Spleen (tissue), 11 donors: ENCODE data around the gene SLC41A3. TPM values are rescaled to one million over a fixed set of nuclear protein-coding genes. Genes with fewer than 3 reads are reported as not detected.

Source experiments
- DNase-seq: peaks from one replicate; pipeline ENCODE4 v3.0.0-alpha.2; 2020
- H3K27ac ChIP-seq, 8 donors: fragments of 200-600 bp; sonication (generic) in 7 of 8; 1 replicate in 4 of 8; 2 replicates in 4 of 8; pipeline versions ENCODE4 v1.5.0 to v1.8.0; 2016 to 2021; ENCODE audit warnings: inconsistent platforms in 4 of 8, mild to moderate bottlenecking in 4 of 8, moderate library complexity in 1 of 8
- H3K27me3 ChIP-seq, 7 donors: fragments of 200-600 bp; sonication (generic) in 6 of 7; replicated peaks in 1 of 7; 1 replicate in 4 of 7; 2 replicates in 3 of 7; pipeline versions ENCODE4 v1.5.0 to v1.8.0; 2016 to 2021; ENCODE audit warnings: inconsistent platforms in 3 of 7, mild to moderate bottlenecking in 1 of 7
- H3K36me3 ChIP-seq, 6 donors: fragments of 200-600 bp; sonication (generic) in 5 of 6; 1 replicate in 4 of 6; 2 replicates in 2 of 6; pipeline versions ENCODE4 v1.5.0 to v1.8.0; 2016 to 2021; ENCODE audit warnings: inconsistent platforms in 2 of 6
- H3K4me1 ChIP-seq, 6 donors: fragments of 200-600 bp; sonication (generic) in 5 of 6; 1 replicate in 3 of 6; 2 replicates in 3 of 6; pipeline versions ENCODE4 v1.5.0 to v1.8.0; 2016 to 2021; ENCODE audit warnings: inconsistent platforms in 3 of 6
- H3K4me3 ChIP-seq, 8 donors: fragments of 200-600 bp; sonication (generic) in 7 of 8; 1 replicate in 4 of 8; 2 replicates in 4 of 8; pipeline versions ENCODE4 v1.5.0 to v1.8.0; 2016 to 2021; ENCODE audit warnings: inconsistent platforms in 4 of 8, mild to moderate bottlenecking in 4 of 8, moderate library complexity in 2 of 8
- H3K9me3 ChIP-seq, 8 donors: fragments of 200-600 bp; sonication (generic) in 7 of 8; 1 replicate in 4 of 8; 2 replicates in 4 of 8; pipeline versions ENCODE4 v1.5.0 to v1.8.0; 2016 to 2021; ENCODE audit warnings: inconsistent platforms in 4 of 8
- CTCF ChIP-seq, 11 experiments: fragments of 200-600 bp in 7 of 11; fragments of 450-650 bp in 4 of 11; sonication (generic) in 4 of 11; IDR thresholded peaks in 8 of 11; conservative IDR thresholded peaks in 3 of 11; 1 replicate in 7 of 11; 2 replicates in 4 of 11; pipeline versions ENCODE4 v1.4.0 to v1.8.0; 2016 to 2021; ENCODE audit warnings: antibody characterized with exemption in 11 of 11, inconsistent platforms in 4 of 11, mild to moderate bottlenecking in 1 of 11
- POLR2A ChIP-seq, 3 donors: fragments of 450-650 bp; IDR thresholded peaks; one replicate each; pipeline ENCODE4 v1.5.1; 2017; ENCODE audit warnings: antibody characterized with exemption in 3 of 3, mild to moderate bottlenecking in 1 of 3
- POLR2AphosphoS5 ChIP-seq, 3 donors: sonication (generic); formaldehyde crosslinking; IDR thresholded peaks; one replicate each; pipeline ENCODE4 v1.5.1; 2017; ENCODE audit warnings: antibody characterized with exemption in 3 of 3
- WGBS, 5 donors: extraction: QIAGEN DNeasy Blood & Tissue Kit in 3 of 5; methylation state at CpG; one replicate each; pipeline versions ENCODE4 v1.1.5 to v1.1.7; 2013 to 2018; 5-methylcytosine and 5-hydroxymethylcytosine counted together
- intact Hi-C: fragments of 100-400 bp; cut with DNase I; formaldehyde crosslinking; loops from one replicate; pipeline ENCODE4 v1.15.0; 2023; ENCODE audit warnings: low total_unique reads
- polyA plus RNA-seq, 3 donors: library from polyadenylated mRNA; stranded (reverse); fragments of 200-250 nt; gene quantifications; one replicate each; pipeline ENCODE4 v1.2.1, GENCODE V29; 2013
- total RNA-seq, 7 donors: library from RNA; depleted of rRNA in 3 of 7; stranded (reverse); fragments of >200 nt in 3 of 7; fragmentation: NEBNext Ultra II Directional in 4 of 7; extraction: Animal tissue kit (Norgen Biotek cat#: 25700) in 4 of 7; gene quantifications; one replicate each; pipeline versions ENCODE4 v1.1.0 to v1.2.1, GENCODE V29; 2016 to 2021
- donor health status: healthy with polysubstance abuse.
- donor health status: DM: no; HTN: no; CAD: no; lungs with moderate emphysema.
- donor health status: DM: no; HTN: no; CAD: no.
- donor health status: Bipolar disorder and iron deficiency.
- donor health status: healthy.
- donor health status: DM: no; HTN: no; CAD: no.
- donor health status: DM: yes; HTN: yes; CAD: no.

The SLC41A3 gene
- total and polyA plus RNA-seq, 10 donors: 16.3 to 43.7 (median 33.7) TPM

DNA sequence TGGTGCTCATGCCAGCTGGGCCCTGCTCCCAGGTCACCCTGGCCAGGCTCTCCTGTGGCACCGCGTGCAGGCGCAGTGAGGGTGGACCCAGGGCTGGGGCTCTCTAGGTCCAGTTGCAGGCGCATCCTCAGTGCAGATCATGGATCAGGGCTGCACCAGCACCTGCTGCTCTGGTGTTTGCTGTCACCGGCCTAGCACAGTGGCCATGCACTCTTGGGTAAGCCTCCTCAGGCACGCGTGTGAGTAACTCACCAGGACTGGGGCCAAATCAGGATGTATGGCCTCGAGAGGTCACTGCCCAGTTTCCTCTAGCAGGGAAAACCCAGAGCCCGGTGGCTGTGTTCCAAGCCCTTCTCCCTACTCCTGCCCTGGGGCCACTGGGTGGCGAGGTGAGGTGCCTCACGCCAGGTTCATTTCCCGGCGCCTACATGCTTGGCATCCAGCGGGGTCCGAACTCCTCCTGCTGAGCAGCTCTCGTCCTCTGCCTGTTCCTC is 45.5 kb upstream of the SLC41A3 start:
- DNase-seq: peak; percentile 80
- Histone ChIP-seq H3K36me3 (no peaks in the 10 kb centered on the region), H3K27me3 (peaks cover 0 to 33% (median 0%) of the 10 kb centered on the region in 7 donors), H3K4me1 (peaks cover 0 to 21% (median 9%) of the 10 kb centered on the region in 6 donors), H3K9me3 (no peaks in the 10 kb centered on the region), H3K27ac (no peak overlapping the region), H3K4me3 (no peak overlapping the region)
- TF ChIP-seq POLR2A (IDR thresholded peaks at IDR 0.05) (no peak), CTCF (IDR thresholded peaks at IDR 0.05 in 8 of 11, conservative IDR thresholded peaks at IDR 0.05 in 3 of 11) (no peak), POLR2AphosphoS5 (IDR thresholded peaks at IDR 0.05) (peak; percentile 37 to 59 (median 57))
- intact Hi-C loops: no loop called here
- 37 to 60% (median 53%) methylated on average over 8 to 16 of the region's 16 CpGs for WGBS, 5 donors

- TF ChIP-seq CTCF (IDR thresholded peaks at IDR 0.05 in 8 of 11, conservative IDR thresholded peaks at IDR 0.05 in 3 of 11) (no peak), POLR2AphosphoS5 (IDR thresholded peaks at IDR 0.05) (no peak), POLR2A (IDR thresholded peaks at IDR 0.05) (no peak)
These were observed 44.8 kb upstream of the SLC41A3 start for GRCh38 chr3:126128504-126129397.

GRCh38 chr3:126127904-126128303 is 44.0 kb upstream of the SLC41A3 start:
- H3K36me3 ChIP-seq: no peaks in the 10 kb centered on the region
- 75 to 88% (median 86%) methylated on average over 7 of the region's 7 CpGs for WGBS, 5 donors
- intact Hi-C loops: no loop called here

More at GRCh38 chr3:126128504-126129397, 44.8 kb upstream of the SLC41A3 start:
- no peak overlapping the region for H3K4me3 ChIP-seq
- peaks cover 0 to 31% (median 0%) of the 10 kb centered on the region in 7 donors for H3K27me3 ChIP-seq
- WGBS, 5 donors: 61 to 88% (median 84%) methylated on average over 4 to 13 of the region's 13 CpGs
- H3K36me3 ChIP-seq: no peaks in the 10 kb centered on the region
- H3K4me1 ChIP-seq: peaks cover 0 to 16% (median 7%) of the 10 kb centered on the region in 6 donors
- H3K27ac ChIP-seq: no peak overlapping the region
- no peaks in the 10 kb centered on the region for H3K9me3 ChIP-seq
- intact Hi-C loops: no loop called here
- DNase-seq: peak; percentile 56

More at GRCh38 chr3:126127904-126128303, 44.0 kb upstream of the SLC41A3 start:
- no peak overlapping the region for H3K4me3 ChIP-seq
- TF ChIP-seq CTCF (IDR thresholded peaks at IDR 0.05 in 8 of 11, conservative IDR thresholded peaks at IDR 0.05 in 3 of 11) (no peak), POLR2AphosphoS5 (IDR thresholded peaks at IDR 0.05) (no peak), POLR2A (IDR thresholded peaks at IDR 0.05) (no peak)
- H3K27ac ChIP-seq: no peak overlapping the region
- H3K4me1 ChIP-seq: peaks cover 0 to 16% (median 7%) of the 10 kb centered on the region in 6 donors
- peaks cover 0 to 26% (median 0%) of the 10 kb centered on the region in 7 donors for H3K27me3 ChIP-seq
- DNase-seq: peak; percentile 58
- no peaks in the 10 kb centered on the region for H3K9me3 ChIP-seq
